ENCODE measurements around the gene RTN4IP1.
A peak's percentile ranks its signal among the peaks of the same experiment; 100 is the strongest.
"Not testable (repeated sequence)": the region's sequence is repeated elsewhere in the genome, so short reads cannot be mapped to it uniquely, and the experiment has no call there.

The RTN4IP1 gene

DNA sequence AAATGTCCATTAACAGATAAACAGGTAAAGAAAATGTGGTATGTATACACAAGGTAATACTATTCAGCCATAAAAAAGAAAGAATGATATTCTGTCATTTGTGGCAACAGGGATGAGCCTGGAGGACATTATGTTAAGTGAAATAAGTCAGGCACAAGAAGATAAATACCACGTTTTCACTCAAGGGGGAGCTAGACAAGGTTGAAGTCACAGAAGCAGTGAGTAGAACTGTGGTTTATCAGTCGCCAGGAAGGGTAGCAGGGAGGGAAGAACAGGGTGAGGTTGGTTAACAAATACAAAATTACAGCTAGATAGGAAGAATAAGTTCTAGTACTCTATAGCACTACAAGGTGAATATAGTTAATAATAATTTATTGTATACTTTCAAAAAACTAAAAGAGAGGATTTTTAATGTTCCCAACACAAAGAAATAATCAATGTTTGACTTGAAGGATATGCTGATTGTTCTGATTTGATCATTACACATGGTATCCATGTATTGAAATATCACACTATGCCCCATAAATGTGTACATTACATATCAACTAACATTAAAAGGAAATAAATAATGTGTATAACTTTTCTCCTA, 21.1 kb downstream of the RTN4IP1 start:
- Histone ChIP-seq H3K4me1 (no peaks in the 10 kb centered on the region), H3K36me3 (no peaks in the 10 kb centered on the region)
- DNase-seq = peak; percentile 43

DNA sequence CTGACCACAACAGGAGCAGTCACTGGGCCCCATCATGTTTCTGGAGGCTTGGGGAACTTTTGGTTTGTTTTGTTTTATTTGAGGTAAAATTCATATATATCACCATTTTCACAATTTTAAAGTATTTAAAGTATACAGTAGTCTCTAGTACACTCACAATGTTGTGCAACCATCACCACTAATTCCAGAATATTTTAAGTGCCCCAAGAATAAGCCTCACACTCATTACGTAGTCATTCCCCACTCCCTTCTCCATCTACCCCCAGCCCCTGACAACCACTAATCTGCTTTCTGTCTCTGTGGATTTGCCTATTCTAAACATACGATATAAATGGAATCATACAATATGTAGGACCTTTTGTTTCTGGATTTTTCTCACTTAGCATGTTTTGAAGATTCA, 29.0 kb downstream of the RTN4IP1 start:
- no peak for DNase-seq
- no peak for TF ChIP-seq CTCF (IDR thresholded peaks at IDR 0.05; ENCODE audit: low read depth, low read length)
- no peaks in the 10 kb centered on the region for H3K27me3 ChIP-seq
- no peak overlapping the region for H3K4me3 ChIP-seq (ENCODE audit: low read depth, low read length)
- no peaks in the 10 kb centered on the region for H3K9me3 ChIP-seq
- H3K4me1 ChIP-seq = no peaks in the 10 kb centered on the region
- H3K36me3 ChIP-seq = no peaks in the 10 kb centered on the region

More for the DNA sequence above, 21.1 kb downstream of the RTN4IP1 start:
- peak; percentile 80 for TF ChIP-seq CTCF (IDR thresholded peaks at IDR 0.05; ENCODE audit: low read depth, low read length)
- Histone ChIP-seq H3K4me3 (ENCODE audit: low read depth, low read length) (no peak overlapping the region), H3K9me3 (no peaks in the 10 kb centered on the region), H3K27me3 (no peaks in the 10 kb centered on the region)

GRCh38 chr6:106599440-106599839, 29.9 kb downstream of the RTN4IP1 start:
- Histone ChIP-seq H3K4me1 (no peaks in the 10 kb centered on the region), H3K27me3 (no peaks in the 10 kb centered on the region), H3K9me3 (no peaks in the 10 kb centered on the region), H3K36me3 (no peaks in the 10 kb centered on the region), H3K4me3 (ENCODE audit: low read depth, low read length) (no peak overlapping the region)
- TF ChIP-seq CTCF (IDR thresholded peaks at IDR 0.05; ENCODE audit: low read depth, low read length) = no peak
- no peak for DNase-seq

GRCh38 chr6:106591111-106591825, 38.0 kb downstream of the RTN4IP1 start:
- peaks cover 14% of the 10 kb centered on the region for H3K36me3 ChIP-seq
- no peaks in the 10 kb centered on the region for H3K9me3 ChIP-seq
- no peak for DNase-seq

DNA sequence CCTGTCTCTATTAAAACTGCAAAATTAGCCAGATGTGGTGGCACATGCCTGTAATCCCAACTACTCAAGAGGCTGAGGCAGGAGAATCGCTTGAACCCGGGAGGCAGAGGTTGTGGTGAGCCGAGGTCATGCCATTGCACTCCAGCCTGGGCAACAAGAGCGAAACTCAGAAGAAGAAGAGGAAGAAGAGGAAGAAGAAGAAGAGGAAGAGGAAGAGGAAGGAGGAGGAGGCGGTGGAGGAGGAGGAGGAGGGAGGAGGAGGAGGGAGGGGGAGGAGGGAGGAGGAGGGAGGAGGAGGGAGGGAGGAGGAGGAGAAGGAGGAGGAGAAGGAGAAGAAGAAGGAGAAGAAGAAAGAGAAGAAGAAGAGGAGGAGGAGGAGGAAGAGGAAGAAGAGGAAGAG, 40.4 kb downstream of the RTN4IP1 start:
- not testable (repeated sequence) for H3K4me1 ChIP-seq; H3K4me3 ChIP-seq (ENCODE audit: low read depth, low read length); DNase-seq; H3K27me3 ChIP-seq; H3K9me3 ChIP-seq
- H3K36me3 ChIP-seq = peaks cover 14% of the 10 kb centered on the region

More at GRCh38 chr6:106591111-106591825, 38.0 kb downstream of the RTN4IP1 start:
- no peak for TF ChIP-seq CTCF (IDR thresholded peaks at IDR 0.05; ENCODE audit: low read depth, low read length)
- Histone ChIP-seq H3K4me1 (no peaks in the 10 kb centered on the region), H3K4me3 (ENCODE audit: low read depth, low read length) (no peak overlapping the region), H3K27me3 (no peaks in the 10 kb centered on the region)

DNA sequence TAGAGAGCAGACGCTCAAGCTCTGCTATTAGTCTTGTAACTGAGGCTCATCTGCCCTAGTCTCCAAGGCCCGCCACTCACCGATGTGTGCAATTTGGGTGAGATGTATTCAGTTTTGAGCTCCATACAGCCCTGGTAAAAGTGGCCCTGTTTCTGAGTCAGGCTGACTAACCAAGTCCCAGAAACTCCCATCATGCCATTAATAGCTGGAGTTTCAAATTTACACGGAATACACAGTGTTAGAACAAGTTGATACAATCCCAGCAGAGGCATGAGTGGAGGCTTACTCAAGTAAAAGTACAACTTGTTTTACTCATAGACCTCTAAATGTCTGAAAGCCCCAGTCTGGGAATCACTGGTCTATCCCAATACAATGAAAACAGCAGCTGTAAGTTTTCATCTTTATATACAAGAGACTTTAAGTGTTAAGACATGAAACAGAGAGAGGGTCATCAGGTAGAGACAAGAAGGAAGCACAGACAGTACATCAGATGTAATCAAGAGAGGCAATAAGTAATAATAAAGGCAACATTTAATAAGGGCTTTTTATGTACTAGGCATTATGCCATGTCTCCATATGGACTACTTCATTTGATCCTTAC, 42.4 kb downstream of the RTN4IP1 start:
- H3K4me1 ChIP-seq = no peaks in the 10 kb centered on the region
- no peak for TF ChIP-seq CTCF (IDR thresholded peaks at IDR 0.05; ENCODE audit: low read depth, low read length)
- H3K36me3 ChIP-seq = peaks cover 14% of the 10 kb centered on the region
- H3K27me3 ChIP-seq = no peaks in the 10 kb centered on the region
- no peaks in the 10 kb centered on the region for H3K9me3 ChIP-seq
- DNase-seq = no peak
- no peak overlapping the region for H3K4me3 ChIP-seq (ENCODE audit: low read depth, low read length)

Measured in BE2C (cell line).